GM12878 (cell line): ENCODE measurements around the gene B3GNT2.

ENCODE experiments used
- CBX5 ChIP-seq: sonication (generic); IDR thresholded peaks from 2 replicates; pipeline ENCODE4 v1.6.1; 2016; ENCODE audit warnings: low read depth, moderate library complexity, mild to moderate bottlenecking, inconsistent platforms
- EP300 ChIP-seq, 2 experiments: fragments of 150-350 bp in 1 of 2; IDR thresholded peaks; 2 replicates each; pipeline ENCODE4 v1.6.1; 2011 to 2012; ENCODE audit warnings: low read depth in 2 of 2, low read length in 2 of 2, borderline replicate concordance in 1 of 2, improper control_type of control experiment in 1 of 2, inconsistent platforms in 1 of 2; ENCODE audit not compliant: control insufficient read depth in 1 of 2
- ETV6 ChIP-seq, 2 experiments: fragments of 450-650 bp in 1 of 2; IDR thresholded peaks in 1 of 2; conservative IDR thresholded peaks in 1 of 2; 2 replicates each; pipeline ENCODE4 v1.6.1; 2014; ENCODE audit warnings: antibody characterized with exemption in 1 of 2, borderline replicate concordance in 1 of 2, low read depth in 1 of 2, mild to moderate bottlenecking in 1 of 2, moderate library complexity in 1 of 2
- EZH2 ChIP-seq: IDR thresholded peaks from 2 replicates; pipeline ENCODE4 v1.6.1; 2012; ENCODE audit warnings: low read depth, mild to moderate bottlenecking, control low read depth, inconsistent platforms, low read length, borderline replicate concordance; ENCODE audit not compliant: control insufficient read depth
- GABPA ChIP-seq: IDR thresholded peaks from 2 replicates; pipeline ENCODE4 v1.6.1; 2014; ENCODE audit warnings: antibody characterized with exemption, low read depth, mild to moderate bottlenecking, inconsistent platforms
- NFYB ChIP-seq: IDR thresholded peaks from 2 replicates; pipeline ENCODE4 v1.6.1; 2011; ENCODE audit warnings: low read depth, mild to moderate bottlenecking, low read length, improper control_type of control experiment, moderate library complexity; ENCODE audit not compliant: insufficient read depth
- PKNOX1 ChIP-seq: fragments of 450-650 bp; IDR thresholded peaks from 2 replicates; pipeline ENCODE4 v1.6.1; 2016; ENCODE audit warnings: mild to moderate bottlenecking
- POLR2A ChIP-seq: IDR thresholded peaks from 2 replicates; pipeline ENCODE4 v1.6.1; 2011; ENCODE audit warnings: low read depth, mild to moderate bottlenecking, low read length
- SMAD1 ChIP-seq: fragments of 450-650 bp; IDR thresholded peaks from 2 replicates; pipeline ENCODE4 v1.6.1; 2018; ENCODE audit warnings: mild to moderate bottlenecking, low read depth; ENCODE audit not compliant: partially characterized antibody
- SP1 ChIP-seq: IDR thresholded peaks from one replicate; pipeline ENCODE4 v1.6.1; 2011; ENCODE audit warnings: low read depth, low read length
- YY1 ChIP-seq: IDR thresholded peaks from 2 replicates; pipeline ENCODE4 v1.6.1; 2011; ENCODE audit warnings: low read depth, mild to moderate bottlenecking, low read length
- TF ChIP-seq, protein P1 (sequence below), 3 experiments: IDR thresholded peaks in 2 of 3; conservative IDR thresholded peaks in 1 of 3; 2 replicates each; pipeline ENCODE4 v1.5.1; 2011; ENCODE audit warnings: low read depth in 3 of 3, low read length in 3 of 3, mild to moderate bottlenecking in 3 of 3, control low read depth in 2 of 3, moderate library complexity in 2 of 3, inconsistent platforms in 1 of 3, mixed read lengths in 1 of 3; ENCODE audit not compliant: control insufficient read depth in 2 of 3, insufficient read depth in 1 of 3; ENCODE audit errors: extremely low read depth in 1 of 3
- TF ChIP-seq, protein P2 (sequence below): IDR thresholded peaks from 2 replicates; pipeline ENCODE4 v1.6.1; 2011; ENCODE audit warnings: low read depth, mild to moderate bottlenecking, low read length, moderate library complexity, borderline replicate concordance; ENCODE audit errors: extremely low read depth
- TF ChIP-seq, protein P3 (sequence below): IDR thresholded peaks from 2 replicates; pipeline ENCODE4 v1.6.1; 2011; ENCODE audit warnings: borderline replicate concordance, low read depth, mild to moderate bottlenecking, moderate library complexity, low read length; ENCODE audit not compliant: insufficient read depth, poor library complexity, severe bottlenecking

DNA sequence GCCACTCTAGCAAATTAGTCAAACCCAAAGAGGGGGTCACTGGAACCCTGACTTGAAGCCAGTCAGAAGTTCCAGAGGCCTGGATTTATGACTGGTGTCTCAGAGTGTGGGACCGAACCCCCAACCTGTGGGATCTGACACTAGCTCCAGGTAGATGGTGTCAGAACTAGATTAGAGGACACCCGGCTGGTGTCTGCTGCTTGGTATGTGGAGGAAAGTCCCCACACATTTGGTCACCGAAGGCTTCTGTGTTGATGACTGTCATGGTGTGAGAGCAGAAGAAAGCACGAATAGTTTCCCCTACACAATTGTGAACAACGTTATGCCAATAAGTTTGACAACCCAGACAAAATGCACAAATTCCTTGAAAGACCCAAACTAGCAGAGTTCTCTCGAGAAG, 48.1 kb downstream of the B3GNT2 start:
- TF ChIP-seq, protein P1, sequence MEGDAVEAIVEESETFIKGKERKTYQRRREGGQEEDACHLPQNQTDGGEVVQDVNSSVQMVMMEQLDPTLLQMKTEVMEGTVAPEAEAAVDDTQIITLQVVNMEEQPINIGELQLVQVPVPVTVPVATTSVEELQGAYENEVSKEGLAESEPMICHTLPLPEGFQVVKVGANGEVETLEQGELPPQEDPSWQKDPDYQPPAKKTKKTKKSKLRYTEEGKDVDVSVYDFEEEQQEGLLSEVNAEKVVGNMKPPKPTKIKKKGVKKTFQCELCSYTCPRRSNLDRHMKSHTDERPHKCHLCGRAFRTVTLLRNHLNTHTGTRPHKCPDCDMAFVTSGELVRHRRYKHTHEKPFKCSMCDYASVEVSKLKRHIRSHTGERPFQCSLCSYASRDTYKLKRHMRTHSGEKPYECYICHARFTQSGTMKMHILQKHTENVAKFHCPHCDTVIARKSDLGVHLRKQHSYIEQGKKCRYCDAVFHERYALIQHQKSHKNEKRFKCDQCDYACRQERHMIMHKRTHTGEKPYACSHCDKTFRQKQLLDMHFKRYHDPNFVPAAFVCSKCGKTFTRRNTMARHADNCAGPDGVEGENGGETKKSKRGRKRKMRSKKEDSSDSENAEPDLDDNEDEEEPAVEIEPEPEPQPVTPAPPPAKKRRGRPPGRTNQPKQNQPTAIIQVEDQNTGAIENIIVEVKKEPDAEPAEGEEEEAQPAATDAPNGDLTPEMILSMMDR (IDR thresholded peaks at IDR 0.05 in 2 of 3, conservative IDR thresholded peaks at IDR 0.05 in 1 of 3; ENCODE audit: control insufficient read depth in 2 of 3, extremely low read depth in 1 of 3, insufficient read depth in 1 of 3, low read depth in 3 of 3, low read length in 3 of 3) = no peak
- TF ChIP-seq YY1 (no peak), EZH2 (no peak), ETV6 (conservative IDR thresholded peaks at IDR 0.05 in 1 of 2, IDR thresholded peaks at IDR 0.05 in 1 of 2; ENCODE audit: borderline replicate concordance in 1 of 2, low read depth in 1 of 2) (no peak), POLR2A (no peak), PKNOX1 (no peak), NFYB (no peak), EP300 (IDR thresholded peaks at IDR 0.05; ENCODE audit: borderline replicate concordance in 1 of 2, control insufficient read depth in 1 of 2, low read depth in 2 of 2, low read length in 2 of 2) (no peak), CBX5 (no peak), GABPA (no peak), SP1 (no peak), SMAD1 (no peak)
- TF ChIP-seq, protein P2, sequence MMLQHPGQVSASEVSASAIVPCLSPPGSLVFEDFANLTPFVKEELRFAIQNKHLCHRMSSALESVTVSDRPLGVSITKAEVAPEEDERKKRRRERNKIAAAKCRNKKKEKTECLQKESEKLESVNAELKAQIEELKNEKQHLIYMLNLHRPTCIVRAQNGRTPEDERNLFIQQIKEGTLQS = no peak
- TF ChIP-seq, protein P3, sequence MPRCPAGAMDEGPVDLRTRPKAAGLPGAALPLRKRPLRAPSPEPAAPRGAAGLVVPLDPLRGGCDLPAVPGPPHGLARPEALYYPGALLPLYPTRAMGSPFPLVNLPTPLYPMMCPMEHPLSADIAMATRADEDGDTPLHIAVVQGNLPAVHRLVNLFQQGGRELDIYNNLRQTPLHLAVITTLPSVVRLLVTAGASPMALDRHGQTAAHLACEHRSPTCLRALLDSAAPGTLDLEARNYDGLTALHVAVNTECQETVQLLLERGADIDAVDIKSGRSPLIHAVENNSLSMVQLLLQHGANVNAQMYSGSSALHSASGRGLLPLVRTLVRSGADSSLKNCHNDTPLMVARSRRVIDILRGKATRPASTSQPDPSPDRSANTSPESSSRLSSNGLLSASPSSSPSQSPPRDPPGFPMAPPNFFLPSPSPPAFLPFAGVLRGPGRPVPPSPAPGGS = no peak
